ENCODE results near the gene HMX3.
"Not testable (repeated sequence)": the region's sequence is repeated elsewhere in the genome, so short reads cannot be mapped to it uniquely, and the experiment has no call there.

Gene HMX3

DNA sequence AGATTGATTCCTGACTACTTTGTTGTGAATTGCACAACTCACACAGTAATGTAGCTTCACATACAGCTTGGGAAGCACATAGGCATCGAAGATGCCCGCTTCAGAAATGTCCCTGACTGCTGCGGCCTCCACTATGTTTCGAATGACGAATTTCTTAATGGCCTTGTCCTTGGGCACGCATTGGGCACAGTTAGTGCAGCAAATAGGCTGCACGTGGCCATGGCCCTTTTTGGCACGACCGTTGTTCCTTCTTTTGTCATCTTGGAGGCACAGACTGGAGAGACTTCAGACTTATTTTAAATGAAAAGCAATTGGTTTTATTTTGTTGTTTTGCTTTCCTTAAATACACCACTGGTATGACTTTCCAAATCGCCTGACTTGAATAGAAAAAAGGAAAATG is 35.8 kb downstream of the HMX3 start:
- DNase-seq (ENCODE audit: low spot score) = not testable (repeated sequence)

DNA sequence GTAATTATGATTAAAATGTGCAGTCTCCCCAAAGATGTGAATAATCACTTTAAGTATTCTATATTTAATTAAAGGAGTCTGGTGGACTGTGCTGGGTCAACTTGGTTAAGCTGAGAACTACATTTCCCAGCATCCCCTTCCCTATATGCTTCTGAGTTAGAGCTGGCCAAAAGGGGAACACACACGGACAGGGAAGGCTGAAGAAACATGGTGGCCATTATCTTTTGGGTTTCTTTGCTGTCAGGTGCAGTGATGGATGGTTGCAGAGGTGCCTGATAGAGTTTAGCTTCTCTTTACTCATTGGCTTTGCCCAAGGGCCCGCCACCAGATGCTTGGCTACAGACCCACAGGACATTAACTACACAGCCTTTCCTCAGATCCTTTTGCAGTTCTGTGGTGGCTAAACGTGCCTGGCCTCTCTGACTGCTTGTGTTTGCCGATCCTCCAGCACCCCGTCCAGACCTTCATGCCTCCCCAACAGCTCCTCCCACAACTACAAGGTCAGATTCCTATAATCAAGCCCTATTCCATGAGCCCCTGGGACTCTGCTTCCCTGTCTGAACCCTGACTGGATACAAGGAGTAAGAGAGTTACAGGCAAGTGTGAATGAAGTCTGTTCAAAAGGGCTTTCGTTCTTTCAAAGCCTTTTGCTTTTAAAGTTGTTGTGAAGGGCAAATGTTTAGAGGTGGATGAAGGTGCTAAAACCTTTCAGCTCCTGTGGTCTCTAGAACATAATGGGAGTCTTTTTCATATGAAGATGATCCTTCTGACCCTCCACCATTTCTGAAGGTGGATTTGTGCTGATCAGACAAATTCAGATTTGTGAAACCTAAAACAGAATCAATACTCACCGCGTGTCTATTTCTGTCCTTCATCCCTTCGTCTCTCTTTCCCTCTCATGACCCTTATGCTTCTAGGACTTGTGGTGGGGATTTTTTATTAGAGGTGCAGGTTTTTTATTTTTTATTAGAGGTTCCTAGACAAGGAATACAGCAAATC is 39.9 kb downstream of the HMX3 start:
- DNase-seq (ENCODE audit: low spot score) = no peak

DNA sequence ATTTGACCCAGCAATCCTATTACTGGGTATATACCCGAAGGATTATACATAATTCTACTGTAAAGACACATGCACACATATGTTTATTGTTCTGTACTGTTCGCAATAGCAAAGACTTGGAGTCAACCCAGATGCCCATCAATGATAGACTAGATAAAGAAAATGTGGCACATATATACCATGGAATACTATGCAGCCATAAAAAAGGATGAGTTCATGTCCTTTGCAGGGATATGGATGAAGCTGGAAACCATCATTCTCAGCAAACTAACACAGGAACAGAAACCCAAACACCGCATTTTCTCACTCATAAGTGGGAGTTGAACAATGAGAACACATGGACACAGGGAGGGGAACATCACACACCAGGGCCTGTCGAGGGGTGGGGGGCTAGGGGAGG is 42.6 kb downstream of the HMX3 start:
- DNase-seq (ENCODE audit: low spot score) = not testable (repeated sequence)

DNA sequence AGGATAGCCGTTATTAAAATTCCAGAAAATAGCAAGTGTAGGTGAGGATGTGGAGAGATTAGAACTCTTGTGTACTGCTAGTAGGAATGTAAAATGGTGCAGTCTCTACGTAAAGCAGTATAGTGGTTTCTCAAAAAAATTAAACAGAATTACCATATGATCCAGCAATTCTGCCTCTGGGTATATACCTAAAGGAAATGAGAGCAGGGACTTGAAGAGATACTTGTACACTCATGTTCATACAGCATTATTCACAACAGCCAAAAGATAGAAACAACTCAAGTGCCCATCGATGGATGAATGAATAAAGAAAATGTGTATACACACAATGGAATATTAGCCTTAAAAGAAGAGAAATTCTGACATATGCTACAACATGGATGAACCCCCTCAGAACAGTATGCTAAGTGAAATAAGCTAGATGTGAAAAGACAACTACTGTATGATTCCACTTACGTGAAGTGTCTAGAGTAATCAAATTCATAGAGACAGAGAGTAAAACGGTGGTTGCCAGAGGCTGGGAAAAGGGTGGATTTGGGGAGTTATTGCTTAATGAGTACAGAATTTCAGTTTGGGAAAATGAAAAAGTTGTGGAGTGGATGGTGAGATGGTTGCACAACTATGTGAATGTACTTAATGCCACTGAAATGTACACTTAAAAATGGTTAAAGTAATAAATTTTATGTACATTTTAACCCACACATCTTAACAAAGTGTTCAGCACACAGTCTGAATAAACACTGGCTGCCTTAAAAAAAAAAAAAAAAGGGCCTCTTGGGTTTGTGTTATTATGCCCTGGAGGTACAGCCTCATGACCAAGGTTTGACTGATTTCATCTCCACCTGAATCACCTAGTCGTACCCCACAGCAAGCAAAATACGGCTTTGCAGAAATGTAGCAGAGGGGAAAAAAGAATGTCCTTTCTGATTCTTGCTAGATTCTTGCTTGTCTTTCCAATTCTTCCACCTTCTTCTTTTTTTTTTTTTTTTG is 44.6 kb downstream of the HMX3 start:
- DNase-seq (ENCODE audit: low spot score) = no peak

DNA sequence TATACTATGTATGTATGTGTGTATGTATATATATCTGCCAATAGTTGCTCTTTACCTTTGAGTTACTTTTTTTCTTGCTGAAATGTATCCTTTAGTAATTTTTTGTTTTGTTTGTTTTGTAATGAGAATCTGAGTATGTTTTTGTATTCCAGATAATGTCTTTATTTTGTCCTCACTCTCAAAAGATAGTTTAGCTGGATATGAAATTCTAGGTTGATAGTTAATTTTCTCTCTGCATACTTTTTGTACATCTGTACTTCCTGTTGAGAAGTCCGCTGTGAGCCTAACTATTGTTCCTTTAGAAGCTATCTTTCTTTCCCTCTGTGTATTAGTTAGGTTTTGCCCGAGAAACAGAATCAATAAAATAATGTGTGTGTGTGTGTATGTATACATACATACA is 48.0 kb downstream of the HMX3 start:
- no peak for DNase-seq (ENCODE audit: low spot score)

DNA sequence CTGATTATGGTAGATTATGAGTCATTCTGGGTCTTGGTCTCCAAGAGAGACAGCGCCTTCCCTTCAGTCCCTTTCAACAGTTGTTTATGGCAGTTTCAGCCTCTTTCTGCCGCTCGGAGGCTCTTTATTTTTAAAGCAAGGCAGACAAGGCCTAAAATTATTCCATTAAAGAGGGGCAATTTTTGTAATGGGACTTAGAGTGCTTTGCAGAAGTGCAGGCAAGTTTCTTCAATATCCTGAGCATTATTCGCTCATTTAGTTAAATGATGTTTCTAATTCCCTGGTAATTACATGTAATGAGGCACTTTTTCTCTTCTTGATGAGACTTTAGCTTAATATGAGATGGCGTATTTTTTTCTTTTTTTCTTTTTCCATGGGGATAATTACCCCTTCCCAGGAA is 52.0 kb downstream of the HMX3 start:
- DNase-seq (ENCODE audit: low spot score) = no peak

All from CD4-positive, alpha-beta T cell treated with Interleukin-6 at 100 ng/mL for 8 hours (primary cell).